MM.1S (cell line): ENCODE data around the gene PIAS3.

ENCODE experiments used
- CTCF ChIP-seq: fragments of 300-600 bp; sonication (generic); IDR thresholded peaks from 2 replicates; pipeline ENCODE4 v1.5.1; 2016; ENCODE audit warnings: antibody characterized with exemption, low read length, mixed read lengths
- EZH2 ChIP-seq: fragments of 300-600 bp; sonication (generic); optimal IDR thresholded peaks from 2 replicates; pipeline ENCODE3; 2017; ENCODE audit warnings: low read depth, mild to moderate bottlenecking, antibody characterized with exemption, low read length, mixed read lengths
- EZH2phosphoT487 ChIP-seq: fragments of 300-600 bp; sonication (generic); IDR thresholded peaks from 2 replicates; pipeline ENCODE4 v1.6.1; 2018; ENCODE audit warnings: antibody characterized with exemption, low read length

- TF ChIP-seq CTCF (no peak), EZH2 (no peak), EZH2phosphoT487 (no peak)
Observed at GRCh38 chr1:145804235-145805045, 54.4 kb downstream of the PIAS3 start.
